NCI-H1105 treated with DMSO at 0.1 percent for 48 hours (cell line): ENCODE results near the gene ABCG8.

Source experiments
- DNase-seq: peaks from one replicate; lab custom pipeline; 2025; lab: John Stamatoyannopoulos, UW

The ABCG8 gene

DNA sequence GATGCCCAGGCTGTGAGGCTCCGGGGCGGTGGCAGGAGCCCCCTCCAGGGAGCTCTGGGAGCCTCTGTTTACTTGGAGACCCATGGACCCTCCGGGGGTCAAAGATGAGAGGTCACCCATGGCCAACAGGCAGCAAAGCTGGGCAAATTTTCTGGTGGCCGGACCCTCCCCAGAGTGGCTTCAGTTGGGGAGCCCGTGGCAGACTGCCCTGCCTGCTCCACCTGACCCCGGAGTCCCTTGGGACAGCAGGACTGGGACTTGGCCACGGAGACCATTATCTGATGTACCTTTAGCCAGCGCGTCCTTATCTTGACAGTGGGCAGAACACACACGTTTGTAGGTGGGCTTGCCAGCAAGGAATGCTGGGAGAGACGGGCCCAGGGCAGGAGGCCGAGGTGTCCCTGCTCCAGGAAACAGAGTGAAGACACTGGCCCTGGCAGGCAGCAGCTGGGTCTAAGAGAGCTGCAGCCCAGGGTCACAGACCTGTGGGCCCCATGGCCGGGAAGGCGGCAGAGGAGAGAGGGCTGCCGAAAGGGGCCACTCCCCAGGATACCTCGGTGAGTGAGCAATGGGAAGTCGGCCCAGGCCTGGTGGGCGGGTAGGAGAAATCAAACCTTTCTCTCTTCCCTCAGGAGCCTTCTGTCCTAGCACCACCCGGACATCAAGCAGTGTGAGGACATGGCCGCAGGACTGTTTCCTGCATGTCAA is at the start of gene ABCG8, which contains the start of gene ABCG5:
Gene ABCG8, plus strand, starts transcription at position 412 of the 708 bp plus-strand sequence. Its CDS starts 83 bp downstream, at position 495.
Gene ABCG5, minus strand, starts transcription at position 280 of the 708 bp plus-strand sequence. Its CDS starts 160 bp downstream, at position 120.
- no peak for DNase-seq

DNA sequence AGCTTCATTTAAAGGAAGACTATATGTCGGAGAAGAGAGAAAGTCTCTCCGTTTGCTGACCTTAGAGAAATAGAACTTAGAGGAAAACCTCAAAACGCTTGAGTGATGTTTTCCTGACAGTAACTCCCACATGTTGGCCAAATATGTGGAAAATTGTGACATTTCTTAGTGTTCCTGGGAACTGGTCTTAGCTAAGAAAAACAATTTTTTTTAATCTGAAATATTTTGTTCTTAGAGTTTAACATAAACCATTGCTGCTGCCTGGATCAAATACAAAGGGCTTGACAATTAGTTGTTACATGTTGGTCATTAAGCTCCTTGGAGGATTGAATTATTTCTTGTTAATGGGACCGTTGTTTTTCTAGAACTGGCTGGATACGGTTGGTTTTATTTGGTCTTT is 48.6 kb upstream of the ABCG8 start:
- no peak for DNase-seq

DNA sequence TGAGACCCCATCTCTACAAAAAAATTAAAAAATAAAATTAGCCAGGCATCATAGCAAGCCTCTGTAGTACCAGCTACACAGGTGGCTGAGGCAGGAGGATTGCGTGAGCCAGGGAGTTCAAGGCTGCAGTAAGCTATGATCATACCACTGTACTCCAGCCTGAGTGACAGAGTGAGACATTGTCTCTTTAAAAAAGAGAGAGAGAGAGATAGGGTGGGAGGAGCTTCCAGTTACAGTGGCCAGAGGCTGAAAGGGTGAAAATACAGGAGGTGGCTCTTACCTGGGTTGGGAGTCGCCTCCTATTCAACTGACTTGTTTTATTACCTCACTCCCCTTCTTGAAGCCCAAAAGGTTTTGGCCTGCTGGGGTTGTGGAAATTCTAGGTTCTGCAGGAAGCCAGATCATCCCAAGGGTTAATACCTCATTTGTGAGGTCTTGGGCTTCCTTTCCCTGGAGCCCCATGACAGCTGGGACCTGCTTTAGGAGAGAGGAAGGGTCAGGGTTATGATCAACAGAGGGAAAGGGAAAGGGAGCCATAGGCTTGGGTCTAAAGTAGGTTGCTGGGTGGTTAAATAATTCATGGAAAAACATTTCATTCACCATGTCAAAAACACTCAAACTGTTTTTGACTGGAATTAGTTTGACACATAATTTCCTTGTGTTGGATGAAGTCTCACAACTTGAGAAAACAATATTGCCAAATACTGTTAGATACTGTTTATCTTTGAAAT is 47.6 kb upstream of the ABCG8 start:
- no peak for DNase-seq

DNA sequence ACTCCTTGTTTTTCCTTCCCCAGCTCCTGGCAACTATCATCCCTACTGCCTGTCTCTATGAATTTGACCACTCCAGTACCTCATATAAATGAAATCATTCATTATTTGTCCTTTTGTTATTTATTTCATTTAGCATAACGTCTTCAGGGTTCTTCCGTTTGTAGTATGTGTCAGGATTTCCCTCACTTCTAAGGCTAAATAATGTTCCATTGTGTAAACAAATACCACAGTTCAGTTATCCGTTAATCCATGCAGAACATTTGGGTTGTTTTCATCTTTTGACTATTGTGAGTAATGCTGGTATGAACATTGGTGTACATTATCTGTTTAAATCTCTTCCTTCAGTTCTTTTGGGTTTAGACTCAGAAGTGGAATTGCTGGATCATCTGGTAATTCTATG is 46.1 kb upstream of the ABCG8 start:
- no peak for DNase-seq

DNA sequence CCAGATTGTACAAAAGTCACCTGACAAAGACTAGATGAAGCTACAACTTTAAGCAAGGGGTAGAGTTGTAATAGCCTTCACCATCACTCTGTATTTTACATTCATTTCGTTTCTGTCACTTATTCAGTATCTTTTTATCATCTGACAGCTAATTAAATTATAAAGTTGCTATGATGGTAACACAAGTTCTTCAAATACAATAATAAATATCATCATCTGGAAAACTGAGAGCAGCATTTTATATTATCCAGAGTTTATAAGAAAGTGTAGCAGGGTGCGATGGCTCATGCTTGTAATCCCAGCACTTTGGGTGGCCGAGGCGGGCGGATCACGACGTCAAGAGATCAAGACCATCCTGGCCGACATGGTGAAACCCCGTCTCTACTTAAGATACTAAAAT is 43.8 kb upstream of the ABCG8 start:
- DNase-seq = no peak

DNA sequence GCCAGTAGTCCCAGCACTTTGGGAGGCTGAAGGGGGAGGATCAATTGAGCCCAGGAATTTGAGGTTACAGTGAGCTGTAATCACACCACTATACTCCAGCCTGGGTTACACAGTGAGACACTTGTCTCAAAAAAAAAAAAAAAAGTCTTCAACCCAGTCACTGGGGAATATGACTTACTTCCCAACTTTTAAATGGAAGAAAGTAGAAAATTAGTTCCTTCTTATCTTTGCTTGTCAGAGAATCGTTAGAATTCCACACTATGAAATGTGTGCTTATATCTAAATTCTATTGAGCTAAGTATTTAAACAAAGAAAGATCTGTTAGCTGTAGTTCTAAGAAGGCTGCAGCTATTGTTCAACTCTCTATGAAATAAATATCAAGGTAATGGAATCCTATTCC is 42.6 kb upstream of the ABCG8 start:
- no peak for DNase-seq

DNA sequence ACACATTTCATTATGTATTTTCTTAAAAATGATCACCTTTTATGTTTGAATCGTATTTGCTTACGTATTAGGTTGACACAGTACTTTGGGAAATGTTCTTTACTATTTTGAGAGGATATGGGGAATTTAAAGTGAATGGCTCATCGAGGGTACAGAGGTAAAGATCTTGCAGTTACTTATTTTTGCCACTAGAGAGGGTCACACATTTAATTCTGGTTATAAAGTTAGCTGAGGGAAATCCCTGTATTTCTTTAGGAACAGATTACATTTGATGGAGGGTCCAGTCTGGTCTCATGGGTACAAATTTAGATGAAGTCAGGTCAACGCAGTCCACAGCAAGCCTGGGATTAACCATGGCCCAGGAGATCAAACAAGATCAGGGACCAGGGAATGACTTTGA is 40.5 kb upstream of the ABCG8 start:
- DNase-seq = no peak

DNA sequence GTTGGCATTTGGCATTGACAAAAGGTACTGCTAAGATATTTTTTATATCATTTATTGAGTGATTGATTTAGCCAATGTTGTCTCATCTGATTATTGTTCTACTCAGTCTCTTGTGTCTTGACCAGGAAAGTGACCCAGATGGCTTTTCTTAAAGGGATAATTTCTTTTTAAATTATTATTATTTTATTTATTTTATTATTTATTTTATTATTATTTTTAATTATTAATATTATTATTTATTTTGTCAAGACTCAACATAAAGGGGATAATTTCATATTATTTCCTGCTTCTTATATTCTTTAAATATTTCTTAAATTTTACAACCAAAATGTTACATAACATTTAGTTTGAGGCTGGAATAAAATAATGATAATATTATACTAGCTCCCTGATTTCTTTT is 37.9 kb upstream of the ABCG8 start:
- no peak for DNase-seq

DNA sequence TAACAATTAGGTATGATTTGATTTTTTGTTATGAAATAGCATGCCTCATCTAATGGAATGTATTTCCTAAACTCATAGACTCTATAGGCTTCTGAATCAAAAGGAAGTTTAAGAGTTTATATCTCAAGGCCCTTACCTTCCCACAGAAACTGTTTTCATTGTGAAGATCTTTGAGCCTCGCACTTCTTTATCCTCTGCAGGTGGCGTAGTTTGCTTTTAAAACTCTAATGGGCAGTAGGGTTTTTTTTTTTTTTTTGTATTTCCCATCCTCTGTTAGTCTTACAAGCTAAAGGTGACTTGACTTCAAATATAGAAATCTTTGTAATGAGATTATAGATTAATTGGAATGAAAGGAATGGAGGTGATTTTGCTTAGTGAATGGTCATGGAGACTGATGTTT is 36.6 kb upstream of the ABCG8 start:
- no peak for DNase-seq

DNA sequence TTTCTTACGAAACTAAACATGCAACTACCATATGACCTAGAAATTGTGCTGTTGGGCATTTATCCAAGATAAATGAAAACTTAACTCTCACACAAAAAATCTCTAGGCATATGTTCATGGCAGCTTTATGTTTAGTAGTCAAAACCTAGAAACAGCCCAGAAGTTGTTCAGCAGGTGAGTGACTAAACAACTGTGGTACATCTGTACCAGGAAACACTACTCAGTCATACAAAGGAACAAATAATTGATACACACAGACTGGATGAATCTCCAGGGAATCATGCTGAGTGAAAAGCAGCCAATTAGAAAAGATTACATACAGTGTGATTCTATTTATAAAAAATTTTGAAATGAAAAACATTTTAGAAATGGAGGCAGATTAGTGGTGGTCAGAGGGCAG is 35.7 kb upstream of the ABCG8 start:
- DNase-seq = no peak

DNA sequence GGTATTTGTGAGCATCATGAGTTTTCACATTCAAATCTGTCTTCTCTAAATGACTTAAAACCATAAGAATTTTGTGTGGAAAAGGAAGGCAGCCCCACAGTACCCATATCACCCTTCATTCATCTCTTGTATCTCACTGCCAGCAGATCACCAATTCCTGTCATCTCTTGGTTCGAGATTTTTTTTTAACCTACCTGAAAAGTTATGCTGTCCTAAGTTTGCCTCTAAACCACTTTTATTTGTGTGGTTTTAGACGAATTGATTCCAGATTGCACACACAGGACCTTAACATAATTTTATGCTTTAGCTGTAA is 32.1 kb upstream of the ABCG8 start:
- DNase-seq = no peak

DNA sequence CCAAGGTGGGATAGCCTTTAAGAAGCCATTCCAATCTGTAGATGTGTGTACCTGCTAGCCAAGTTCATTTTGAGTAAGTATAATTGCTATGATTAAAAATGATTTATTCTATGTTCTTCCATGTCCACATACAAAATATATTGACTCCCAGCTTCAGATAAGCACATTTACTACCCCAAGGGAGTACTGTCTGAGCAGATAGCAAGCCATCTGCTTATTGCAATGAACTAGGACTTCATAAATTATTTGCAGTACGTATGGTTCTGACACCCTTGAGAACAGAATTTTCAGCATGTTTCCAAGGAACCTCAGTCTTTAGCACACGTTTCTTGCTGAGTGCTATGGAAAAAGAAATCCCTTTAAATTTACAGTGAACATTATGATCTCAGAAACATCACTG is 28.3 kb upstream of the ABCG8 start:
- DNase-seq = no peak

DNA sequence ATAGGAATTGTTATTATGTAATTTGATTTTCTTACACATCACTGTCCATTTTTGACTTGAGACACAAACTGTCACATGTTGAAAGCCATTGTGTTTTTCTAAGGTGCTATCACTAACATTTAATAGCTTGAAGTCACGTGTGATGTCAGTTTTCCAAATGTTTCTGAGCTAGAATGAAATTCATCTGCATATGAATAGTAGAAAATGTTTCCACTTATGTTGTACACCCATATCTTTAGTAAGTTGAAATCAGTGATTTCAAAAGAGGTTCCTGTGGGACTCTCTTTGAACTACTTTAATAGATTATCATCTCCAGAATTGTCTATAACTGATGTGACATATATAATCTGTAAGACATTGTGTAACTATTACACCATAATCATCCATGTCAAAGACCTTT is 27.9 kb upstream of the ABCG8 start:
- no peak for DNase-seq

DNA sequence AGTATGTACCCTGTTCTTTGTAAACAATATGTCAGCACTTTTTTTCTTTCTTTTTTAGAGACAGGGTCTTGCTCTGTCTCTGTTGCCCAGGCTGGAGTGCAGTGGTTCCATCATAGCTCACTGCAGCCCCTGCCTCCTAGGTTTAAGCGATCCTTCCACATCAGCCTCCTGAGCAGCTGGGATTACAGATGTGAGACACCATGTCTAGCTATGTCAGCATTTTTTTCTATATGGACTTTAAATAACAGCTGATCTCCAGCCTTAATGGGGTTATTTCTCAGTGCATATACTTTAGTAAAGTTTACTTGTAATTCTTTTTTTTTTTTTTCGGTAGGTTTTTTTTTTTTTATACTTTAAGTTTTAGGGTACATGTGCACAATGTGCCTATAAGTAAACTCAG is 26.8 kb upstream of the ABCG8 start:
- DNase-seq = no peak

DNA sequence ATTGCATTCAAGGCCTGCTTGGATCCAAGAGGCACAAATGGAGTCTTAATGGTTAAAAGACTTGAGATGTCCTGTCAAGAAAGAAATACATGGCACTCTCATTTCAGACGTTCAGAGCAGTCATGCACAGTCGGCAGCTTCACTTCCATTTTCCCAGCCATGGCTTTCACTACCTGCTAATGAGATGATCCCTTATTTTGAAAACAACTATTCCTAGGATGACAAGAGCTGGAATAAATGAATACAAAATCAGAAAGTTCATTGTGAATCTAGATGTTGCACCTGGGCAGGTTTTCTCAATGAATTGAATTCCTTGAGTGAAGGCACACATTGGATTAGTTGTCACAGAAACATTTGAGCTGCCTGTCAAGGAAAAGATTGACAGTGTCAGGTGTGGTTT is 25.8 kb upstream of the ABCG8 start:
- DNase-seq = no peak

DNA sequence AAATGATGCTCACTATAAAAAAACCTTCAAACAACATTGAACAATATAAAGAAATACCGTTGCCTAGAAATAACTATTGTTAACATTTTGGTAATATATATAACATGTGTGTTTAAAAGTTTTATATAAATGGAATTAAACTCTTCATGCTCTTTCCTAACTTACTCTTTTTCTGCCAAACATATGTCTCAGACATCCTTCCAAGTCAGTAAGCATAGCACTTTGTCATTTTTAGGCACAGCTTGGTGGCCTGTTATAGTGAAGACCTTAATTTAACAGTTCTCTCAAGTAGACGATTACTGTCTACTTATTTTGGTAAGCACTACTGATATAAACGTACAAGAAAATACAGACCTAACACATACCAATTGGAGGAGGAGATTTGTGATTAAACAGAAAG is 24.1 kb upstream of the ABCG8 start:
- DNase-seq = no peak

DNA sequence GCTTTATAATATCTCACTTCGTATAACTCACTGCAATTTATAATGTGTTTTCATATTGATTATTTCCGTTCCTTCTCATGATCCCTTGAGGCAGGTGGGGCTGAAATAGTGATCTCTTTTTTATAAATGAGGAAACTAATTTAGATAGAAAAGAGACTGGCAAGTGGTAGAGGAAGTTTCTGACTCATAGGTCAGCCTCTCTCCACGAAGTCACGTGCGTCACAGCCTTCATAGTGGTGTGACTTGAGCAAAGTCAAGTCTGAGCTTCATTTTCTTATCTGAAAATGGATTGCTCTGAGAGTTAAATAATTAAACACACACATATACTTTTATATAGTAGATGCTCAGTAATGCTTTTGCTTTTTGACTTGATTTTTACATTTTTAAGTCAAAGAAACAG is 20.0 kb upstream of the ABCG8 start:
- no peak for DNase-seq

DNA sequence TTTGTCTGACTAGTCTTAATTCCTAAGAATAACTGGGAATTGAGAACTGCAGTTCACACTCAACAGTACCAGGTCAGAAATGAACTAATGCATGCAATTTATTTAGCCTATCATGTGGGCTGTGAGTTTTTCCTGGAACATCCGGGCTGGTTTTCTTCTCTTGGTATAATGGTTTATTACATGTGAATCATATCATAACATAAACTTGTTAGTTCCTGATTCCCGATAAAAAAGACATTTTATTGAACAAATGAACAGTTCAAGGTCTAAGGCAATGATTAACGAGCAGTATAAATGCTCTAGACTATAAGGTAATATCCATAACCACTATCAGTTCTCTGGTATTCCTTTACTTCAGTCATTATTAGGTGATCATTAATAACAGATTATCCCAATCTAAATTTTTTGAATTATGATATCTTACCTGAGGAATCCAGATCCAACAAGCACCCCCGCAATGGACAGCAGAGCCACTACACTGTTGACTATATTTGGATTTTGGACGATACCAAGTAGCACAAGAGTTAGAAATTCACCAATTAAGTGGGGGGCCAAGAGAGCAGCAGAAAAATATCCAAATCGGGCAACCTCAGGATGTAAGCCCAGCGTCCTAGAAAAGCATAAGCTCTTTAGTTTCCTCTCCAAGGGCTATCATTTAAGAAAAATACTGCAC is 19.1 kb upstream of the ABCG8 start:
- DNase-seq = no peak

DNA sequence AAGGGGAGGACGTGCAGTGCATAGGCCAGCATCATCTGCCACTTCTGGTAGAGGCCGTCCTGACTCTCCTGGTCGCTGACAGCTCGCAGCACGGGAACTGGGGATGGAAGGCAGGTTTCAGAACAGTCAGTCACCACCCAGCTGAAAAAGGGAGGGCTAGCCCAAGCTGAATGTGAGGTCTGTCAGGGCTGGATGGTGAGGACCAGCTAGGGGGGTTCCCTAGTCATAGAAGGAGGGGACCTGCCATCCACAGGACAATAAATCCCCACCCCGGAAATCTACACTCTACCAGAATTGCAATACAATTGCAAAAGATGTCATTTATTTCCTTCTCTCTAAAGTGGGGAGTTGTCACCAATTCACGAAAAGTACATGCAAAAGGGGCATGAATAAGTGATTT is 15.9 kb upstream of the ABCG8 start:
- DNase-seq = no peak

DNA sequence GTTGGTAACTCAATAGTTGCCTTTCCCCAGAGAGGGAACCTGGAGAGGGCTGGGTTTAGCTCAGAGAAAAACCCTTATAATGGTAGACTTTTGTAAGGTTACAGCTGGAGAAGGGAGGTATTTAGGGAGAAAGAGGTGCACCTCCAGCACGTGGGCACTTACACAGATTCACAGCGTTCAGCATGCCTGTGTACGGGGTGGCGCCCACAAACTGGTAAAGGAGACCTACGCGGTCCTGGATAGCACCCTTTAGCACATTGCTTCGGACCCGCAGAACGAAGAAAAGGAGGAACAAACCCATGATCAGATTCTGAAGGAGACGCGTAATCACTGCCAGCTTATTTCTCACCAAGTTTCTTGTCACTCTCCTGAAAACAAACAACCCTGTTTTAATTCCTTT is 15.0 kb upstream of the ABCG8 start:
- DNase-seq = no peak

DNA sequence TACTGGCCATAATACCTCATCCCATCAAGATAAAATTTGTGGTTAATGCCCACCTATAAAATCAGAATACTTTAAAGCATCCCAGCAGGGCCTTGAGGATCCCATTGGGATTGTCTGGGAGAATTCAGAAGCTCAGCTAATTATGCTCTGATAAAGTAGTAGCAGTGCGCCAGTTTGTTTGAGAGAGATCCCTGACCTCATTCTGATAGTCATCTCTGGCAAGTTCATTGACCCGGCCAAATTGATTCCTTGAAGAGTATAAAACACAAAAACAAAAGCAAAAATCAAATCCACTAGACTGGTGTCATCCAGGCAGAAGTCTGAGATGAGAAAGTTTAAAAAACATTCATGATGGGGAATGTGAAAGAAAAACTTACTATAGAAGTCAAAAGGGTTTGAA is 14.3 kb upstream of the ABCG8 start:
- no peak for DNase-seq

DNA sequence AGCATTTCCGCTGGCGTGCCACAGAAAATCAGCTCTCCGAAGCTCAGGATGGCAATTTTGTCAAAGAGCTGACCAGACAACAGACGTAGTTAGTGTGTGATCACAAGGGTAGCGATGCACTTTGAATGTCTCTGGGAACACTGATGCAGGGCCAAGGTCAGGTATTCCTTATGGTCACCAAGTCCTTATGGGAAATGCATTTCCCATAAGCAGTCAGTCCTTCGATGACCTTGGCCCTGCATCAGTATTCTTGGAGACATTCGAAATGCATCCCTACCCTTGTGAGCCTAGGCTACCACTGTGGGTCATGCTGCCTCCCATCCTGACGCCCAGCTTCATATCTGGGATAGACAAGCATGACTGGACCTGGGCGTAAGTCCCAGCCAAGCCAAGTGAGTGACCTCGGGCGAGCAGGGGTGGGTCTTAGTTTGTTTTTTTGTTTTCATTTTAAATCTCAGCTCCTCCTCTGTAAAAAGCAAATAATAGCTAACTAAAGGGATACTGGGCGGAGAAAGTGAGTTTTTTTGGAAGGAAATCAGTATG is 13.7 kb upstream of the ABCG8 start:
- no peak for DNase-seq

DNA sequence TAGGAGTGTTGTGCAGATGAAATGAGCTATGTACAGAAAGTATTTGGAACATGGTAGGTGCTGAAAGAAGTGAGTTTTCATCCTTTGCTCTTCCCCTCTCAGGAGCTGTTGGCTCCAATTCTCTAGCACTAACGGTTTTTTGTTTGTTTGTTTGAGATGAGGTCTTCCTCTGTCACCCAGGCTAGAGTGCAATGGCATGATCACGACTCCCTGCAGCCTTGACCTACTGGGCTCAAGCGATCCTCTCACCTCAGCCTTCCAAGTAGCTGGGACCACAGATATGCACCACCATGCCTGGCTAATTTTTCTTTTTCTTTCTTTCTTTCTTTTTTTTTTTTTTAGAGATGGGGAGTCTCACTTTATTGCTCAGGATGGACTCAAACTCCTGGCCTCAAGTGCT is 12.9 kb upstream of the ABCG8 start:
- no peak for DNase-seq
